H1 (cell line): Measurements from ENCODE around the gene UTP15. TPM values are rescaled to one million over a fixed set of nuclear protein-coding genes. Genes with fewer than 3 reads are reported as not detected.

Source experiments
- CTCF ChIA-PET: fragments of 300-600 bp; sonication (Branson Sonifier 250); formaldehyde crosslinking; loops from one replicate; lab custom pipeline; 2021; ENCODE audit not compliant: partially characterized antibody; lab: Charles Lee
- POLR2A ChIA-PET: fragments of 300-600 bp; sonication (Branson Sonifier 250); formaldehyde crosslinking; loops from one replicate; lab custom pipeline; 2021; ENCODE audit warnings: inconsistent platforms; ENCODE audit not compliant: partially characterized antibody; lab: Charles Lee
- DNase-seq, 2 experiments: peaks; one replicate each; pipeline versions ENCODE4 v3.0.0 to v3.0.0-alpha.2; 2010 to 2022; ENCODE audit warnings: low spot score in 2 of 2, low read depth in 1 of 2, mixed read lengths in 1 of 2
- FAIRE-seq: peaks from 2 replicates; lab custom pipeline; 2011; peaks lifted over from hg19 to GRCh38; lab: Jason Lieb, UNC
- H2AFZ ChIP-seq: 2 replicates; pipeline ENCODE4 v1.8.1; 2012; ENCODE audit warnings: low read length, inconsistent platforms
- H2AK5ac ChIP-seq: 2 replicates; pipeline ENCODE4 v1.6.1; 2013; ENCODE audit warnings: low read depth, low read length
- H2BK120ac ChIP-seq: replicated peaks from 2 replicates; pipeline ENCODE3; 2013; ENCODE audit warnings: low read depth, low read length, inconsistent platforms
- H2BK12ac ChIP-seq: 2 replicates; pipeline ENCODE4 v1.6.1; 2013; ENCODE audit warnings: low read depth, low read length
- H2BK15ac ChIP-seq: 2 replicates; pipeline ENCODE4 v1.6.1; 2013; ENCODE audit warnings: low read length
- H2BK20ac ChIP-seq: 2 replicates; pipeline ENCODE4 v1.6.1; 2013; ENCODE audit warnings: low read length
- H2BK5ac ChIP-seq: 2 replicates; pipeline ENCODE4 v1.6.1; 2013; ENCODE audit warnings: low read depth, low read length
- H3K14ac ChIP-seq: 2 replicates; pipeline ENCODE4 v1.6.1; 2013; ENCODE audit warnings: inconsistent platforms; ENCODE audit not compliant: insufficient read length
- H3K18ac ChIP-seq: 2 replicates; pipeline ENCODE4 v1.6.1; 2013; ENCODE audit warnings: low read length; ENCODE audit errors: extremely low read depth
- H3K23ac ChIP-seq: 2 replicates; pipeline ENCODE4 v1.6.1; 2013; ENCODE audit warnings: inconsistent platforms; ENCODE audit not compliant: insufficient read length
- H3K23me2 ChIP-seq: 2 replicates; pipeline ENCODE4 v1.6.1; 2013; ENCODE audit warnings: low read depth, low read length
- H3K27ac ChIP-seq: 2 replicates; pipeline ENCODE4 v1.6.1; 2011; ENCODE audit warnings: low read depth, low read length, inconsistent platforms
- H3K27me3 ChIP-seq, 4 experiments: replicated peaks in 1 of 4; 1 replicate in 1 of 4; 2 replicates in 3 of 4; pipeline versions ENCODE4 v1.6.1 to v1.8.1; 2011 to 2013; ENCODE audit warnings: low read length in 3 of 4, mild to moderate bottlenecking in 3 of 4, inconsistent platforms in 2 of 4, mixed read lengths in 2 of 4, moderate library complexity in 1 of 4; ENCODE audit not compliant: control insufficient read depth in 3 of 4, insufficient read depth in 3 of 4; ENCODE audit errors: extremely low read depth in 1 of 4
- H3K36me3 ChIP-seq, 4 experiments: 2 replicates each; pipeline versions ENCODE4 v1.6.1 to v1.8.1; 2011 to 2013; ENCODE audit warnings: mild to moderate bottlenecking in 4 of 4, low read length in 3 of 4, moderate library complexity in 2 of 4, control low read depth in 1 of 4, inconsistent platforms in 1 of 4; ENCODE audit not compliant: insufficient read depth in 4 of 4, control insufficient read depth in 2 of 4
- H3K4ac ChIP-seq: replicated peaks from 2 replicates; pipeline ENCODE3; 2013; ENCODE audit warnings: low read length, low read depth, mixed read lengths, inconsistent platforms; ENCODE audit not compliant: insufficient read length
- H3K4me1 ChIP-seq, 4 experiments: replicated peaks in 1 of 4; 1 replicate in 1 of 4; 2 replicates in 3 of 4; pipeline versions ENCODE4 v1.6.1 to v1.8.1; 2011 to 2013; ENCODE audit warnings: low read length in 3 of 4, inconsistent platforms in 2 of 4, mixed read lengths in 1 of 4; ENCODE audit not compliant: insufficient read depth in 4 of 4, control insufficient read depth in 3 of 4
- H3K4me2 ChIP-seq, 2 experiments: 2 replicates each; pipeline versions ENCODE4 v1.6.1 to v1.8.1; 2011 to 2013; ENCODE audit warnings: low read depth in 2 of 2, low read length in 2 of 2, control low read depth in 1 of 2, inconsistent platforms in 1 of 2, mild to moderate bottlenecking in 1 of 2; ENCODE audit not compliant: insufficient read depth in 1 of 2
- H3K4me3 ChIP-seq, 4 experiments: fragments of 200-600, 300-600 bp in 1 of 4; sonication (generic), shearing (Covaris generic), sonication (Bioruptor Twin) in 1 of 4; 2 replicates each; pipeline versions ENCODE4 v1.5.1 to v1.8.1; 2011 to 2016; ENCODE audit warnings: low read length in 4 of 4, low read depth in 3 of 4, control low read depth in 2 of 4, inconsistent platforms in 2 of 4, mild to moderate bottlenecking in 2 of 4, mixed read lengths in 1 of 4, moderate library complexity in 1 of 4; ENCODE audit not compliant: insufficient read depth in 2 of 4; ENCODE audit errors: extremely low read depth in 1 of 4
- H3K56ac ChIP-seq: replicated peaks from 2 replicates; pipeline ENCODE3; 2013; ENCODE audit warnings: low read depth, mild to moderate bottlenecking, mixed read lengths, low read length, inconsistent platforms; ENCODE audit not compliant: insufficient read length
- H3K79me1 ChIP-seq: 2 replicates; pipeline ENCODE4 v1.6.1; 2013; ENCODE audit warnings: low read depth, low read length, control low read depth
- H3K79me2 ChIP-seq, 2 experiments: 2 replicates each; pipeline versions ENCODE4 v1.6.1 to v1.8.1; 2012 to 2013; ENCODE audit warnings: low read length in 2 of 2, mild to moderate bottlenecking in 2 of 2, inconsistent platforms in 1 of 2; ENCODE audit not compliant: insufficient read depth in 2 of 2, control insufficient read depth in 1 of 2
- H3K9ac ChIP-seq, 4 experiments: replicated peaks in 1 of 4; 1 replicate in 1 of 4; 2 replicates in 3 of 4; pipeline versions ENCODE4 v1.6.1 to v1.8.1; 2011 to 2013; ENCODE audit warnings: low read depth in 3 of 4, low read length in 3 of 4, control low read depth in 2 of 4, mild to moderate bottlenecking in 2 of 4, moderate library complexity in 2 of 4, inconsistent platforms in 1 of 4; ENCODE audit errors: extremely low read depth in 1 of 4
- H3K9me3 ChIP-seq, 2 experiments: 2 replicates each; pipeline versions ENCODE4 v1.6.1 to v1.8.1; 2012 to 2013; ENCODE audit warnings: mild to moderate bottlenecking in 2 of 2, moderate library complexity in 2 of 2, control low read depth in 1 of 2, inconsistent platforms in 1 of 2, low read depth in 1 of 2, low read length in 1 of 2, mixed read lengths in 1 of 2; ENCODE audit not compliant: insufficient read depth in 2 of 2
- H4K20me1 ChIP-seq, 2 experiments: replicated peaks in 1 of 2; 2 replicates each; pipeline versions ENCODE3 to v1.8.1; 2011 to 2013; ENCODE audit warnings: inconsistent platforms in 2 of 2, low read length in 2 of 2, mild to moderate bottlenecking in 1 of 2; ENCODE audit not compliant: insufficient read depth in 2 of 2, control insufficient read depth in 1 of 2
- H4K5ac ChIP-seq: 2 replicates; pipeline ENCODE4 v1.6.1; 2013; ENCODE audit warnings: low read length, low read depth, mixed read lengths, inconsistent platforms; ENCODE audit not compliant: insufficient read length
- H4K8ac ChIP-seq: 2 replicates; pipeline ENCODE4 v1.8.0; 2013; ENCODE audit warnings: mild to moderate bottlenecking, moderate library complexity, low read length, inconsistent platforms; ENCODE audit not compliant: insufficient read depth; ENCODE audit errors: extremely low read depth
- H4K91ac ChIP-seq: replicated peaks from 2 replicates; pipeline ENCODE3; 2013; ENCODE audit warnings: low read length, mixed read lengths, inconsistent platforms; ENCODE audit not compliant: insufficient read length
- BRCA1 ChIP-seq: IDR thresholded peaks from 2 replicates; pipeline ENCODE4 v1.6.1; 2012; ENCODE audit warnings: low read depth, low read length, improper control_type of control experiment
- CHD1 ChIP-seq: IDR thresholded peaks from 2 replicates; pipeline ENCODE4 v1.6.1; 2012; ENCODE audit warnings: low read depth, low read length, improper control_type of control experiment
- JUN ChIP-seq: IDR thresholded peaks from 2 replicates; pipeline ENCODE4 v1.6.1; 2011; ENCODE audit warnings: low read depth, mild to moderate bottlenecking, improper control_type of control experiment, low read length
- POLR2AphosphoS5 ChIP-seq: IDR thresholded peaks from 2 replicates; pipeline ENCODE4 v1.6.1; 2011; ENCODE audit warnings: low read depth, low read length
- WGBS, 2 experiments: shearing (Covaris generic) in 1 of 2; methylation state at CpG; one replicate each; pipeline versions ENCODE4 v1.1.6 to v1.1.7; 2013 to 2015; ENCODE audit warnings: low lambda C conversion rate in 2 of 2, mixed read lengths in 2 of 2, inconsistent platforms in 1 of 2, low coverage in 1 of 2, missing lambda C conversion rate in 1 of 2; ENCODE audit not compliant: insufficient replicate concordance in 2 of 2, insufficient coverage in 1 of 2, insufficient read length in 1 of 2; ENCODE audit errors: extremely low coverage in 1 of 2, missing lambda C conversion rate in 1 of 2; 5-methylcytosine and 5-hydroxymethylcytosine counted together
- polyA plus RNA-seq, 7 experiments: library from polyadenylated mRNA; depleted of rRNA in 3 of 7; stranded (reverse) in 5 of 7; unstranded in 2 of 7; fragments of >200 nt in 5 of 7; fragments of 200-250 nt in 2 of 7; gene quantifications; 1 replicate in 5 of 7; 2 replicates in 1 of 7; 4 replicates in 1 of 7; pipeline versions ENCODE4 v1.2.1 to v1.2.3, GENCODE V29; 2011 to 2013; ENCODE audit warnings: missing spikeins in 2 of 7, mixed read lengths in 2 of 7
- total RNA-seq: library from RNA; stranded (reverse); fragmentation: NEBNext Ultra II Directional; extraction: Animal tissue kit (Norgen Biotek cat#: 25700); gene quantifications from 2 replicates; pipeline ENCODE4 v1.2.1, GENCODE V29; 2021

Gene UTP15
- total and polyA plus RNA-seq, 2 of the 8 experiments (the other 6 are each of a cell fraction or from before 2014, with no cell fraction given): 14.3 to 33.6 TPM

DNA sequence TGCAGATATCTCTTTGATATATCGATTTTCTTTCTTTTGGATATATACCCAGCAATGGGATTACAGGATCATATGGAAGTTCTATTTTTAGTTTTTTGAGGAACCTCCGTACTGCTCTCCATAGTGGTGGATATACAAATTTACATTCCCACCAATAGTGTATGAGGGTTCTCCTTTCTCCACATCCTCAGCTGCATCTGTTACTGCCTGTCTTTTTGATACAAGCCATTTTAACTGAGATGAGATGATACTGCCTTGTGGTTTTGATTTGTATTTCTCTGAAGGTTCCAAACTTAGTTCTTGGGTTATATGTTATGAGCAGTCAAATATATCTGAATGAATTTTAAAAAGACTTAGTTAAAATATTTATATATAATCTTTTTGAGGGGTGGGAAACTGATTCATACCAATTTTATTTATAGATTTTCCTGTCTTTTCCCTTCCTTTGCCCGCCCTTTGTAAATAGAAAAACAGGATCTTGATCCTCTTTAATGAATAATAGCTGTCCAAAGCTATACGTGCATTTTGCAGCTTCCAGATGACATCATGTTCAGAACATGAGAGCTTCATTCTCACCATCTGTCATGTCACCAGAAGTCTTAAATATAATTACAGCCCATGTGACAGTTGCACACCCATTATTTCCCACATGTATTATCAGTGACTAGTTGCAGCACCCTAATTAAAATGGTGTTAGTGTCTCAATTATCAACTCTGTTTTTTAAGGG, 54.2 kb downstream of the UTP15 start:
- Histone ChIP-seq H3K79me2 (no peaks in the 10 kb centered on the region), H3K4me2 (no peak overlapping the region), H3K56ac (no peak overlapping the region), H3K4me3 (no peak overlapping the region), H2AFZ (no peak overlapping the region), H2BK120ac (no peak overlapping the region), H3K27ac (no peak overlapping the region), H3K14ac (no peak overlapping the region), H3K4ac (no peak overlapping the region), H4K8ac (no peak overlapping the region), H2BK20ac (no peak overlapping the region), H4K20me1 (no peaks in the 10 kb centered on the region), H3K36me3 (no peaks in the 10 kb centered on the region), H3K23ac (no peak overlapping the region), H2BK15ac (no peak overlapping the region), H3K23me2 (no peaks in the 10 kb centered on the region), H3K79me1 (no peaks in the 10 kb centered on the region), H4K5ac (no peak overlapping the region), H3K9ac (no peak overlapping the region), H2BK12ac (no peak overlapping the region), H3K4me1 (0 out of 7 replicates have a peak, but pooled peaks cover 0 to 4% (median 0%) of the 10 kb centered on the region in 4 experiments), H3K9me3 (no peaks in the 10 kb centered on the region)
- POLR2A ChIA-PET: no interaction called here
- DNase-seq: no peak
- 86% methylated on average over 4 of the region's 4 CpGs; no CpG with 5 or more reads in 1 of the 2 experiments for WGBS, 2 experiments
- CTCF ChIA-PET: interaction anchor here (1.3 kb wide), 1 partner anchor 23 kb away, joined by 5 read pairs; no protein-coding TSS in a partner anchor
- FAIRE-seq: no peak
- TF ChIP-seq POLR2AphosphoS5 (no peak), BRCA1 (no peak), JUN (no peak), CHD1 (no peak)
- TF ChIP-seq, all 59 proteins: peak for 0
- no peak overlapping the region for H2BK5ac ChIP-seq
- no peak overlapping the region for H3K18ac ChIP-seq
- no peak overlapping the region for H2AK5ac ChIP-seq
- H4K91ac ChIP-seq: no peak overlapping the region
- H3K27me3 ChIP-seq: no peaks in the 10 kb centered on the region
